Fibroblast of lung (primary cell): ENCODE measurements around the gene KLF15. TPM values are rescaled to one million over a fixed set of nuclear protein-coding genes. Genes with fewer than 3 reads are reported as not detected.

Experiments
- DNase-seq, 2 donors: peaks; one replicate each; pipeline versions ENCODE4 v3.0.0 to v3.0.0-alpha.2; 2010; ENCODE audit warnings: low read depth in 2 of 2
- H2AFZ ChIP-seq: 2 replicates; pipeline ENCODE4 v1.5.1; 2012; ENCODE audit warnings: low read length, control low read depth, inconsistent platforms
- H3K27ac ChIP-seq: 2 replicates; pipeline ENCODE4 v1.5.1; 2011; ENCODE audit warnings: low read length, control low read depth; ENCODE audit not compliant: insufficient read depth
- H3K27me3 ChIP-seq: 2 replicates; pipeline ENCODE4 v1.5.1; 2011; ENCODE audit warnings: mild to moderate bottlenecking, low read length; ENCODE audit not compliant: control insufficient read depth, insufficient read depth
- H3K36me3 ChIP-seq: 2 replicates; pipeline ENCODE4 v1.5.1; 2011; ENCODE audit warnings: low read length; ENCODE audit not compliant: control insufficient read depth, insufficient read depth
- H3K4me1 ChIP-seq: 2 replicates; pipeline ENCODE4 v1.5.1; 2011; ENCODE audit warnings: low read length; ENCODE audit not compliant: control insufficient read depth, insufficient read depth; ENCODE audit errors: extremely low read depth
- H3K4me2 ChIP-seq: 2 replicates; pipeline ENCODE4 v1.5.1; 2011; ENCODE audit warnings: low read length, control low read depth; ENCODE audit not compliant: insufficient read depth; ENCODE audit errors: extremely low read depth
- H3K4me3 ChIP-seq, 4 experiments: fragments of 200-600 bp in 1 of 4; sonication (generic) in 1 of 4; replicated peaks in 1 of 4; 2 replicates each; pipeline ENCODE4 v1.5.1; 2011 to 2016; ENCODE audit warnings: low read length in 4 of 4, low read depth in 3 of 4, mild to moderate bottlenecking in 3 of 4, control low read depth in 2 of 4, inconsistent platforms in 1 of 4, mixed read lengths in 1 of 4; ENCODE audit not compliant: insufficient read depth in 1 of 4; ENCODE audit errors: control extremely low read depth in 1 of 4
- H3K79me2 ChIP-seq: 2 replicates; pipeline ENCODE4 v1.5.1; 2012; ENCODE audit warnings: mild to moderate bottlenecking, low read length, inconsistent platforms; ENCODE audit not compliant: control insufficient read depth, insufficient read depth
- H3K9ac ChIP-seq: 2 replicates; pipeline ENCODE4 v1.5.1; 2011; ENCODE audit warnings: mild to moderate bottlenecking, low read length, control low read depth; ENCODE audit not compliant: insufficient read depth
- H3K9me3 ChIP-seq: 2 replicates; pipeline ENCODE4 v1.5.1; 2012; ENCODE audit warnings: low read depth, low read length; ENCODE audit not compliant: control insufficient read depth, insufficient read depth
- H4K20me1 ChIP-seq: 2 replicates; pipeline ENCODE4 v1.5.1; 2011; ENCODE audit warnings: low read length; ENCODE audit not compliant: control insufficient read depth, insufficient read depth; ENCODE audit errors: extremely low read depth
- EZH2 ChIP-seq: IDR thresholded peaks from 2 replicates; pipeline ENCODE4 v1.5.1; 2012; ENCODE audit warnings: low read length, control low read depth, mild to moderate bottlenecking; ENCODE audit errors: missing control alignments
- polyA plus RNA-seq, 2 donors: library from polyadenylated mRNA; depleted of rRNA in 1 of 2; stranded (reverse) in 1 of 2; unstranded in 1 of 2; fragments of >200 nt; gene quantifications; 2 replicates each; pipeline ENCODE4 v1.2.1, GENCODE V29; 2011 to 2012; ENCODE audit warnings: missing spikeins in 1 of 2
- total RNA-seq: library from RNA; depleted of rRNA; stranded (reverse); fragments of >200 nt; gene quantifications from 2 replicates; pipeline ENCODE4 v1.2.1, GENCODE V29; 2014
- TF ChIP-seq, protein P1 (sequence below), 2 donors: IDR thresholded peaks in 1 of 2; conservative IDR thresholded peaks in 1 of 2; 1 replicate in 1 of 2; 2 replicates in 1 of 2; pipeline ENCODE4 v1.5.1; 2011 to 2012; ENCODE audit warnings: low read length in 2 of 2, control low read depth in 1 of 2, inconsistent platforms in 1 of 2, low read depth in 1 of 2, mild to moderate bottlenecking in 1 of 2

KLF15 gene
- total and polyA plus RNA-seq, 2 donors (not counting 1 experiment from before 2014, with no cell fraction given): 0.15 to 4.1 TPM

DNA sequence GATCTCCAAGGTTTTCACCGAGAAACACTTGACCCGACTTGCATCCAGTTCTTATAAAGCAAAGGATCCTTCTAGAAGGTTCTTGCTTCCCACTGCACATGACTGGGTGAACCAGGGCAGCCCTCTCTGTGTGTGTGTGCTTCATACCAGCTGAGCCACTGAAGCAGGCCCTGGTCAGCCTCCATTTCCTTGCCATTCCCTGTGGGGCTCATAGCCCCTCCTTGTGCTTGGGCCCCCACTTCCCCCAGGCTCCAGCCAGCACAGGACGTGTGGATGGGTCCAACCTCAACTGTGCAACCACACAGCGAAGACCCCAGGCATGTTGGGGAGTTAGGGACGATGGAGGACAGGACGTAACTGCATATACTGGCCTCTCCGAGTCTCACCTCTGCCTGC lies 15.5 kb downstream of the KLF15 start:
- H3K4me3 ChIP-seq: no peak overlapping the region
- TF ChIP-seq EZH2: no peak
- TF ChIP-seq, protein P1, sequence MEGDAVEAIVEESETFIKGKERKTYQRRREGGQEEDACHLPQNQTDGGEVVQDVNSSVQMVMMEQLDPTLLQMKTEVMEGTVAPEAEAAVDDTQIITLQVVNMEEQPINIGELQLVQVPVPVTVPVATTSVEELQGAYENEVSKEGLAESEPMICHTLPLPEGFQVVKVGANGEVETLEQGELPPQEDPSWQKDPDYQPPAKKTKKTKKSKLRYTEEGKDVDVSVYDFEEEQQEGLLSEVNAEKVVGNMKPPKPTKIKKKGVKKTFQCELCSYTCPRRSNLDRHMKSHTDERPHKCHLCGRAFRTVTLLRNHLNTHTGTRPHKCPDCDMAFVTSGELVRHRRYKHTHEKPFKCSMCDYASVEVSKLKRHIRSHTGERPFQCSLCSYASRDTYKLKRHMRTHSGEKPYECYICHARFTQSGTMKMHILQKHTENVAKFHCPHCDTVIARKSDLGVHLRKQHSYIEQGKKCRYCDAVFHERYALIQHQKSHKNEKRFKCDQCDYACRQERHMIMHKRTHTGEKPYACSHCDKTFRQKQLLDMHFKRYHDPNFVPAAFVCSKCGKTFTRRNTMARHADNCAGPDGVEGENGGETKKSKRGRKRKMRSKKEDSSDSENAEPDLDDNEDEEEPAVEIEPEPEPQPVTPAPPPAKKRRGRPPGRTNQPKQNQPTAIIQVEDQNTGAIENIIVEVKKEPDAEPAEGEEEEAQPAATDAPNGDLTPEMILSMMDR (conservative IDR thresholded peaks at IDR 0.05 in 1 of 2, IDR thresholded peaks at IDR 0.05 in 1 of 2; ENCODE audit: low read depth in 1 of 2, low read length in 2 of 2): no peak
- no peaks in the 10 kb centered on the region for H3K36me3 ChIP-seq
- no peaks in the 10 kb centered on the region for H3K9me3 ChIP-seq
- H2AFZ ChIP-seq: no peak overlapping the region
- peaks cover 8% of the 10 kb centered on the region for H3K27me3 ChIP-seq
- H3K79me2 ChIP-seq: no peaks in the 10 kb centered on the region
- H3K4me1 ChIP-seq: no peaks in the 10 kb centered on the region
- no peak overlapping the region for H3K4me2 ChIP-seq
- no peak for DNase-seq
- H4K20me1 ChIP-seq: no peaks in the 10 kb centered on the region
- no peak overlapping the region for H3K27ac ChIP-seq
- no peak overlapping the region for H3K9ac ChIP-seq

DNA sequence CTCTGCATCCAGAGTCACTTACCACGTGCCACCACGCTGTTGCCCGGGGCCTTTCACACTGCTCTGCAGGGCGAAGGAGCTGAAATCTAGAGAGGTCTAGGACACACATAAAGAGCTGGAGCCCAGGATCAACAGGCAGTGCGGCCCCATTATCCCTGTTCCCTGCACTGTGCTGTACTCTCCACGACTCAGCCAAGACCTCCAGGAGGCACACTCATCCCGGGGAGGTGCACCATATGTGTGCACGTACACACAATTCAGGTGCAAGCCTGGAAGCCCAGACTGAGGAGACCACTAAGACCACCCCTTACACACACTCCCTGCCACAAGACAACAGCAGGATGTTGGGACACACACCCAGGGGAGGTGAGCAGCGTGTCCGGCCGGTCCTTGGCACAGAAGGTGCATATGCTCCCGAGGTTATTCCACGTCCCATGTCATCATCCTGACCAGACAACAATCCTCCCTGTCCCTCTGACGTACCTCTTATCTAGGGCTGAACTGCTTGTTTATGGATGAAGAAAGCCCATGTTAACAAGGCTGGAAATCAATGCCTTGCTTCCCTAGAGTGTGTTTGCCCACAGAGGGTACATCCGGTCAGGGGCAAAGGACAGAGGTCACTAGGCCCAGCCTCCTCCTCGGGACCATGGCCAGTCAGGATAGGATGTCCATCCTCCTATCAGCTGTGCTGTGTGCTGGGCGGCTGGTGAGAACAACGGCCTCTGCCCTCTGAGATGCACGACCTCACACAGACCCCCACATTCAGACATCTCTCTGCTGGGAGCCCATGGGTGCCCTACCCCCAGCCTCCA lies 16.1 kb downstream of the KLF15 start:
- H3K9me3 ChIP-seq: no peaks in the 10 kb centered on the region
- H2AFZ ChIP-seq: no peak overlapping the region
- H3K9ac ChIP-seq: no peak overlapping the region
- no peaks in the 10 kb centered on the region for H4K20me1 ChIP-seq
- H3K79me2 ChIP-seq: no peaks in the 10 kb centered on the region
- H3K4me2 ChIP-seq: no peak overlapping the region
- H3K27ac ChIP-seq: no peak overlapping the region
- no peaks in the 10 kb centered on the region for H3K36me3 ChIP-seq
- TF ChIP-seq EZH2: no peak
- TF ChIP-seq, protein P1 (conservative IDR thresholded peaks at IDR 0.05 in 1 of 2, IDR thresholded peaks at IDR 0.05 in 1 of 2; ENCODE audit: low read depth in 1 of 2, low read length in 2 of 2): no peak
- no peak overlapping the region for H3K4me3 ChIP-seq
- H3K4me1 ChIP-seq: no peaks in the 10 kb centered on the region
- no peak for DNase-seq
- peaks cover 8% of the 10 kb centered on the region for H3K27me3 ChIP-seq

DNA sequence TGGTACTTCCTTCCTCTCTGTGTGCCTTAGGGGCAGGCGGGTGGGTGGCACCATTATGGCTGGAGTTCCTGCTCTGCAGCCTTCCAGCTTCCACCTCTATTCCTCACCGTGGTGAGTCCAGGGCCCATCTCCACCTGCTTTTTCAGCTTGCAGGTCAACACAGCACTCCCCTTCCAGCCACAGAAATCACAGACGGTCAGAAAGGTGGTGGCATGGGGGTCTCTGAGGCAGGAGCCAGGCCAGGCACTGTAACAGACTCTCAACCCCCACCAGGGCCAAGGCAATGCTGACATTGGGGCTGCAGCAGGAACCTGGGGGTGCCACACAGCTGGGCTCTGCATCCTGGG lies 16.6 kb downstream of the KLF15 start:
- Histone ChIP-seq H3K27ac (no peak overlapping the region), H3K4me2 (no peak overlapping the region)
- DNase-seq: no peak

More for the DNA sequence above, 16.6 kb downstream of the KLF15 start:
- no peak for TF ChIP-seq EZH2
- TF ChIP-seq, protein P1 (conservative IDR thresholded peaks at IDR 0.05 in 1 of 2, IDR thresholded peaks at IDR 0.05 in 1 of 2; ENCODE audit: low read depth in 1 of 2, low read length in 2 of 2): no peak
- H3K9ac ChIP-seq: no peak overlapping the region
- no peaks in the 10 kb centered on the region for H3K79me2 ChIP-seq
- no peak overlapping the region for H3K4me3 ChIP-seq
- H3K9me3 ChIP-seq: no peaks in the 10 kb centered on the region
- no peaks in the 10 kb centered on the region for H3K36me3 ChIP-seq
- H2AFZ ChIP-seq: no peak overlapping the region
- H3K27me3 ChIP-seq: peaks cover 8% of the 10 kb centered on the region
- no peaks in the 10 kb centered on the region for H3K4me1 ChIP-seq
- H4K20me1 ChIP-seq: no peaks in the 10 kb centered on the region
